B cell (primary cell): ENCODE results near the gene CCDC137.

Source experiments
- CTCF ChIP-seq: fragments of 200-600 bp; IDR thresholded peaks from one replicate; pipeline ENCODE4 v1.8.0; 2022; ENCODE audit warnings: antibody characterized with exemption, mild to moderate bottlenecking
- EZH2 ChIP-seq: IDR thresholded peaks from 2 replicates; pipeline ENCODE4 v1.6.1; 2012; ENCODE audit warnings: borderline replicate concordance, low read depth, mild to moderate bottlenecking, moderate library complexity, low read length; ENCODE audit not compliant: insufficient read depth, poor library complexity, severe bottlenecking

GRCh38 chr17:81708739-81709185 is 42.2 kb downstream of the CCDC137 start:
- no peak for TF ChIP-seq CTCF
- TF ChIP-seq EZH2: no peak
